ENCODE measurements around the gene ADD1.

ADD1 gene

GRCh38 chr4:2818351-2818939, 25.2 kb upstream of the ADD1 start:
- peaks cover 0 to 22% (median 14%) of the 10 kb centered on the region in 4 donors for H3K4me1 ChIP-seq
- DNase-seq: no peak
- peaks cover 0 to 6% of the 10 kb centered on the region in 2 donors for H3K27me3 ChIP-seq
- peak overlapping the region; percentile 49 to 65 for H3K4me3 ChIP-seq
- peaks cover 0 to 22% (median 10%) of the 10 kb centered on the region in 3 donors for H3K36me3 ChIP-seq
- intact Hi-C loops (cut with DNase I; ENCODE audit: low total_unique reads): no loop called here
- peak overlapping the region in 1 of 2 donors; percentile 31 for H3K27ac ChIP-seq
- peaks cover 0 to 4% (median 0%) of the 10 kb centered on the region in 3 donors for H3K9me3 ChIP-seq
- no peak for TF ChIP-seq CTCF (IDR thresholded peaks at IDR 0.05)

DNA sequence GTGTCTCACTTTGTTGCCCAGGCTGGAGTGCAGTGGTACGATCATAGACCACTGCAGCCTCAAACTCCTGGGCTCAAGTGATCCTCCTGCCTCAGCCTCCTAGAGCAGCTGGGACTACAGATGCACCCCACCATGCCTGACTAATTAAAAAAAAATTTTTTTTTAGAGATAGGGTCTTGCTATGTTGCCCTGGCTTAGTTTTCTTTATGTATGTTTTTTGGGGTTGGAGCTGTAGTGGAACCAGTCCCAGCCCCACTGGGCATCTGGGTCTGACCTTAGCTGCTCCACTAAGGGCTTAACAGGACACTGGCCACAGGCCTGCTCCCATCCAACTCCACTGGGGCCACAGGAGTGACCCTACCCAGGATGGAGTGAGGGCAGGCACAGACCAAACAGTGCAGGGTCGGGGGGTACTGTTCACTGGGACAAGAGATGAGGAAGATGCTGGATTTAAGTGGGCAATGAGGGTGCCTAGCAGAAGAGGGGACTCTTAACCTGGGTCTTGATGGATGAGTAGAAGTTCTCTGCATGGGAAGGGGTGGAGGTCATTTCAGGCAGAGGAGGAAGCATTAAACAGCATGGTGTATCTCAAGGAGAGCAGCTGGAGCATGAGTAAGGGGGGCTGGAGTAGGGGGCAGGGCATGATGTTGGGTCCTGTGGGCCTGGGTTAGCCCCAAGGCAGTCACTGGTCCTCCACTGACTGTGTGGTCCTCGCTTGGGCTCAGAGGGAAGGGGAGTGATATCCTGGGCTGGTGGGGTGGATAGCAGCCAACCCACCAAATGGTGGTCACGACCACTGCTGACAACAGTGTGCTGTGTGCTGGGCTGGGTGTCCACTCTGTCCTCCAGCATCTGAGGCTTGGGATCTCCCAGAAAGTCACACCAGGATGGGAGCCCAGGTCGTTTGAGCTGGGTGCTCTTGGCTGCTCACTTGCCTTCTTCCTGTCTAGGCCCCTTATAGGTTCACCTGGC, 24.1 kb upstream of the ADD1 start:
- peaks cover 0 to 4% (median 0%) of the 10 kb centered on the region in 3 donors for H3K9me3 ChIP-seq
- intact Hi-C loops (cut with DNase I; ENCODE audit: low total_unique reads): no loop called here
- H3K36me3 ChIP-seq: peaks cover 0 to 26% (median 19%) of the 10 kb centered on the region in 3 donors
- TF ChIP-seq CTCF (IDR thresholded peaks at IDR 0.05): no peak
- H3K27ac ChIP-seq: no peak overlapping the region
- H3K4me1 ChIP-seq: peaks cover 0 to 31% (median 25%) of the 10 kb centered on the region in 4 donors
- H3K4me3 ChIP-seq: no peak overlapping the region
- peaks cover 0 to 6% of the 10 kb centered on the region in 2 donors for H3K27me3 ChIP-seq
- no peak for DNase-seq

DNA sequence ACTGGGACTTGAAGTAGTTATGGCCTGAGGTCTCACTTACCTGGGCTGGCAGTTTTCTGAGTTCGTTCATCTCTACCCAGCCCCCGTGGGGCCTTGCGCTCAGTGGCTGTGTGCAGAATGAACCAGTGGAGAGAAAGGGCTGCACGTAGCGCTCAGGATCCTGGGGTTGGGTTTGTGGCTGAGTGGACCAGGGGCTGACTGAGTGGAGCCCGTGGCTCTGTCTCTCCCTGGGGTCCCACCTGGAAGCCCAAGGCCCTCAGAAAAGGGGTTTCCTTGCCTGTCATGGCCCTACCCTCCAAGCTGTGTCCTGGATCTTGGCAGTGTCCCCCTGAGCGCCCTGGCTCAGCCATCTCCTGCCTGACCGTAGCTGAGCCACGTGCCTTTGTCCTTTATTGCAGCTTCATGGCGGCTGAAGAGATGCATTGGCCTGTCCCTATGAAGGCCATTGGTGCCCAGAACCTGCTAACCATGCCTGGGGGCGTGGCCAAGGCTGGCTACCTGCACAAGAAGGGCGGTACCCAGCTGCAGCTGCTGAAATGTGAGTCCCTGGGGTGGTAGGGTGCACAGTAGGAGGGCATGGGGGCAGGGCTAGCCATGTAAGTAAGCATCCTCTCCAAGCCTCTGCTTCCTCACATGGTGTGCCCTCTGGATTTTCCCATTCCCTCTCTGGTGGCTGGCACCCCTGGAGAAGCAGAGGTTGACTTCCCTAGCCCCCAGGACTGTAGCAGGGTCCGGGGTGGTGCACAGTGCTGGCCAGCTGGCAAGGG, 23.2 kb upstream of the ADD1 start:
- H3K4me1 ChIP-seq: peaks cover 0 to 31% (median 28%) of the 10 kb centered on the region in 4 donors
- peaks cover 0 to 6% of the 10 kb centered on the region in 2 donors for H3K27me3 ChIP-seq
- DNase-seq: no peak
- no peak overlapping the region for H3K27ac ChIP-seq
- intact Hi-C loops (cut with DNase I; ENCODE audit: low total_unique reads): no loop called here
- H3K9me3 ChIP-seq: peaks cover 0 to 4% (median 0%) of the 10 kb centered on the region in 3 donors
- no peak for TF ChIP-seq CTCF (IDR thresholded peaks at IDR 0.05)
- H3K36me3 ChIP-seq: peaks cover 0 to 34% (median 19%) of the 10 kb centered on the region in 3 donors
- no peak overlapping the region for H3K4me3 ChIP-seq

GRCh38 chr4:2822461-2823300, 21.0 kb upstream of the ADD1 start:
- peaks cover 0 to 56% (median 24%) of the 10 kb centered on the region in 3 donors for H3K36me3 ChIP-seq
- H3K4me1 ChIP-seq: peaks cover 0 to 27% (median 25%) of the 10 kb centered on the region in 4 donors
- intact Hi-C loops (cut with DNase I; ENCODE audit: low total_unique reads): no loop called here
- H3K27ac ChIP-seq: no peak overlapping the region
- H3K9me3 ChIP-seq: no peaks in the 10 kb centered on the region
- no peak for DNase-seq
- no peak for TF ChIP-seq CTCF (IDR thresholded peaks at IDR 0.05)
- peaks cover 0 to 3% of the 10 kb centered on the region in 2 donors for H3K27me3 ChIP-seq
- no peak overlapping the region for H3K4me3 ChIP-seq
